OCI-LY3 (cell line): ENCODE results near the gene ARVCF.

Source experiments
- EZH2phosphoT487 ChIP-seq: fragments of 200-600 bp; shearing (Covaris generic); IDR thresholded peaks from 2 replicates; pipeline ENCODE4 v1.6.1; 2018; ENCODE audit warnings: antibody characterized with exemption, mixed run types, low read depth
- TF ChIP-seq, protein P1 (sequence below): fragments of 200-600, 300-600 bp; sonication (generic); IDR thresholded peaks from 2 replicates; pipeline ENCODE4 v1.5.1; 2014; ENCODE audit warnings: antibody characterized with exemption, low read length, low read depth

DNA sequence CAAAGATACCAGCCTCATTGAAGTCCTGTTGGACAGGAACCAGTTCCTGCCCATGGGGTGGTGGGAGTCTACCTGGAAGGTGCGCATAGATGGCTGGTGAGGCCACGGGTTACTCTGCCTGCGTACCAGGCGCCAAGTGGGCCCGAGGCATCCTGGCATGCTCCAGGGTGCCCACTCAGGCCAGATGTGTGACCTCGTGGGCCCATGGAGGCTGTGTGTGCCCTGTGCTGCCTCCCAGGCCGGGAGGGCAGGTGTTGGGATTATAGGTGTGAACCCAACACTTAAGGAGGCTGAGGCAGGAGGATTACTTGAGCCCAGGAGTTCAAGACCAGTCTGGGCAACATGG is 27.3 kb upstream of the ARVCF start:
- TF ChIP-seq, protein P1, sequence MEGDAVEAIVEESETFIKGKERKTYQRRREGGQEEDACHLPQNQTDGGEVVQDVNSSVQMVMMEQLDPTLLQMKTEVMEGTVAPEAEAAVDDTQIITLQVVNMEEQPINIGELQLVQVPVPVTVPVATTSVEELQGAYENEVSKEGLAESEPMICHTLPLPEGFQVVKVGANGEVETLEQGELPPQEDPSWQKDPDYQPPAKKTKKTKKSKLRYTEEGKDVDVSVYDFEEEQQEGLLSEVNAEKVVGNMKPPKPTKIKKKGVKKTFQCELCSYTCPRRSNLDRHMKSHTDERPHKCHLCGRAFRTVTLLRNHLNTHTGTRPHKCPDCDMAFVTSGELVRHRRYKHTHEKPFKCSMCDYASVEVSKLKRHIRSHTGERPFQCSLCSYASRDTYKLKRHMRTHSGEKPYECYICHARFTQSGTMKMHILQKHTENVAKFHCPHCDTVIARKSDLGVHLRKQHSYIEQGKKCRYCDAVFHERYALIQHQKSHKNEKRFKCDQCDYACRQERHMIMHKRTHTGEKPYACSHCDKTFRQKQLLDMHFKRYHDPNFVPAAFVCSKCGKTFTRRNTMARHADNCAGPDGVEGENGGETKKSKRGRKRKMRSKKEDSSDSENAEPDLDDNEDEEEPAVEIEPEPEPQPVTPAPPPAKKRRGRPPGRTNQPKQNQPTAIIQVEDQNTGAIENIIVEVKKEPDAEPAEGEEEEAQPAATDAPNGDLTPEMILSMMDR = no peak
- TF ChIP-seq EZH2phosphoT487 = no peak
